HG03354 (cell line): Measurements from ENCODE around the gene NR2F1.
A peak's percentile ranks its signal among the peaks of the same experiment; 100 is the strongest.

Source experiments
- ATAC-seq: cut with Tn5 transposase; IDR thresholded peaks from one replicate; pipeline ENCODE4 v1.9.1; 2021; ENCODE audit warnings: mild to moderate bottlenecking; ENCODE audit not compliant: unreplicated experiment, poor library complexity, severe bottlenecking

NR2F1 gene

DNA sequence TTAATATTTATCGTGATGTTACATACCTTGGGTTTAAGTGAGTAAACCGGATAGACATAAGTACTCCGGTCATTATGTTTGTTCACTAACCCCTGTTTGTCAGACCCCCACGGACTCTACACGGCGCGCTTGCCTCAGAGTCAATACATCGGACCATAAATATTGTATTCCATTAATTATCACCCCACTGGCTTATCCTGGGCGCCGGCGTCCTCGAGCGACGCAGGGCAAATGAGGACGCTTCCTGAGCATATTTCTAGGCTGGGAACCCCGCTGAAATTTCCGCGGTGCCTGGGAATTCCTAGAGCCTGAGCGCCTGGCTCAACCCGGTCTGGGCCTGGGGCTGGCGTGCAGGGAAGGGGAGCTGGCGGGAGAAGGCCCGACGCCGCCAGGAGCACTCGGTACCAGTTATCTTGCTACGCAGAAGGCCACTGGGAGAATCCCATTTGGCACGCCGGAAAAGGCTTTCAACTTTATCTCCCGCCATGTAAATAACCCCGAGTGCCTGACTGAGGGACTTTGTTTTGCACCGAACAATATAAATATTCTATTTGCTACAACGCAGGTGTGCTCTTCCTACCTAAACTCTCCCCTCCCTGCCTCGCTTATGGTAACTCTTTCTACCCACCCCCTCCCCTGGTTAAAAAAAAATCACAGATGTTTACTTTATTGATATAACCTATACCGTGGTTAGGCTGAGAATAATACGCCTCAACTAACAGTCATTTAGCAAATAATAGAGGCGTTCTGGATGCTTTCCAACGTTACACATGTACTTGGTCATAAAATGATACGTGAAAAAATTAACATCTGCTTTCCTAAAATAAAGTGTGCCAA is 19.4 kb downstream of the NR2F1 start:
- no peak for ATAC-seq

DNA sequence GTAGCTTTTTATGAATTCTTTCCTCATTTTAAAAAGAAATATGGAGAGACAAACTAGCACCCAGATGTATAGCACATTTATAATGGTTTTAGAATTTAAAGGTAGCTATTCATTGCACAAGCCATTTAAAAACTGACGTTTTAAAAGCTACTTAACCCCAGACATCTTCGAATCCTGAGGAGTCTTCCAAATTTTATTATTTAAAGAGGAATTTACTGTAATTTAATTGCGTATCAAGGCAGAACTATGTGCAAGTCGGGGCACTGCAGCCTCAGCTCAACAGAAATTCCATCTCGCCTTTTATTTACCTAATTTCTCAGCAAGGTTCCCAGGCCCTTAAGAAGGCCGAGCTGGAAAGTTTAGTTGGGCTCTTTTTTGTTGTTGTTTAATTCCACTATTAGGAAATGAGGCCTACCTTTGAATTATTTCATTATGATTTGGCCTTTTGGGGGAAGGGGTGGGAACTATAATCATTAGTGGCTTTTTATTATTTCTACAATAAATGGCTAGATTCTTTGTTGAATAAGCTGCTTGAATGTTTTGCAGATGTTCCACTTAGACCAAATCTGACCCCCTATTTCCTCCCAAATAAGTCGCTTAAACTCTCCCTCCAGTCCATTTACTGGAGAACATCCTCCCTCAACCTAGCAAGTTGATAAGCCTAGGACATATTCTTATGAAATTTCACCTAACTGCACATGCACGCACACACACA is 20.2 kb downstream of the NR2F1 start:
- ATAC-seq, result no peak

- ATAC-seq, result no peak
These were observed 21.0 kb downstream of the NR2F1 start for GRCh38 chr5:93603793-93604643.

- ATAC-seq, result no peak
These were observed 21.9 kb downstream of the NR2F1 start for GRCh38 chr5:93604644-93605515.

GRCh38 chr5:93606382-93606752 is 23.3 kb downstream of the NR2F1 start:
- ATAC-seq, result no peak

- peak; percentile 79 for ATAC-seq
These were observed 24.6 kb downstream of the NR2F1 start for GRCh38 chr5:93607367-93608258.

GRCh38 chr5:93608855-93609254 is 25.8 kb downstream of the NR2F1 start:
- no peak for ATAC-seq

- no peak for ATAC-seq
These were observed 26.7 kb downstream of the NR2F1 start for GRCh38 chr5:93609762-93610161.

GRCh38 chr5:93610581-93611272 is 27.7 kb downstream of the NR2F1 start:
- no peak for ATAC-seq

DNA sequence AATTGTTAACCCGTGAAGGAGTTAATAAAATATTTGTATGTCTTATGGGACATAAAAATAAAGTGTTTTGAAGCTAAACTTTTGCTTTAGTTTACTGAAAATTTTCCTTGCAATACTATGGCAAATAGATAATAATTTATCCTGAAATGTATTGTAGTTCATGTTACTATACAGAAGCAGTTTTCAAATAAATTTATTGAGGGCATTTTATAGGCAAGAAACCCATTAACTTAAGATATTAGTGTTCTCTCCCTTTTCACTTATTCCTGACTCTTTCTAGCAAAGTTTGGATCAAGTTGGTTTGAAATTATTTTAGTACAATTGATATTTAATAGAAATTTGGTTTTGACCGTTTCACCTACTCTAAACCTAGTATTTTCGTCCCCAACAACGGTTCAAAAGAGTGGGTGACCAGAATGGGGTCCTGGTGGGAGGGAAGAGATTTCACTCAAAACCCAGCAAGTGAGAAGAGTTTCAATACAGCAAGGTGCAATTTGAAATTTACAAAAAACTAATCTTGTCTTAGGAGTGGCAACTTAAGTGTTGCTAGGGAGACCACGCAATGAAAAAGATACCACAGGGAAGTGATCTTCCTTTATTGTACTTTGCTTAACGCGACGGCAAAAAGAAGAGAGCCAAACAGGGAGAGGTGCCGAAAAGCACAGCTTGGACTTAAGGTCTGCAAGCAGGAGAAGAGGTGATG is 28.4 kb downstream of the NR2F1 start:
- no peak for ATAC-seq

- ATAC-seq, result no peak
These were observed 29.2 kb downstream of the NR2F1 start for GRCh38 chr5:93611976-93612854.

GRCh38 chr5:93612855-93613243 is 29.8 kb downstream of the NR2F1 start:
- no peak for ATAC-seq

- no peak for ATAC-seq
These were observed 33.6 kb downstream of the NR2F1 start for GRCh38 chr5:93616538-93617174.

DNA sequence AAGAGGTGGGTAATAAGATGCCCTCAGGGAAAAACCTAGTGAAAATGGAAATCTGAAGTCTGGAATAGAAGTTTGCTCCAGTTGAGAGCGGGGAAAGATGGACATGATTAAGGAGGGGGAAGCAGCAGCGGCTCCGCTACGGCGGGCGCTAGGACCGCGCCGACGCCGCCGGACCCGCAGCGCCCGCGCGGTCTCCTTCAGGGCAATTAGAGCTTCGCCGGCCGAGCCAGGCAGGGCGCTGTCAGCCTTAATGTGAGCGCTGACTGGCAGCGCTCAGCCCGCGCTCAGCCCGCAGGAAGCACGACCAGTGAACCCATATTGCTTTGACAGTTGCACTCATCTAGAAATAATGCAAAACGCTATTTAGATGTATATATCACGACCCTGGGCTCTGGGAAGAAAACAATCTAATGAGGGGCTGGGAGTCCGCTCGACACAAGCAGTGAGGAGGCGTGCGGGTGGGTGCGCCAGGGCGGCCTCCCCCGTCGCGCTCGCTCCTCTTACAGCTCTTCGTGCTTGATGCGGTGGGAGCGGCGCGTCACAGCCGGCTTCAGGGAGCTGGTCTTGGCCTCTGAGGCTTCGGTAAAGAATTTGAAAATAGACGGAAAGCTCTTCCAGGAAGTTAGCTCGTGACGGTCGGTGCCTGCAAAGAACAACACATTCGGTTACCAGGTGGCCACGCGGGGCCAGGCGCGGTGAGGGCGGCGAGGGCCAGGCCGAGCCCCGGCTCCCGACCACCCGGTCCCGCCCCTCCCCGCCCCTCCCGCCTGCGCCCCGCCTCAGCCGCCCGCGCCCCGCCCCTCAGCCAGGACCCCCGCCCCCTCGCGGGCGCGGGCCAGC is 37.7 kb downstream of the NR2F1 start:
- peak; percentile 97 for ATAC-seq

- no peak for ATAC-seq
These were observed 38.3 kb downstream of the NR2F1 start for GRCh38 chr5:93621327-93621798.
